ENCODE data around the gene PTPN5.
"Not testable (repeated sequence)": the region's sequence is repeated elsewhere in the genome, so short reads cannot be mapped to it uniquely, and the experiment has no call there.

PTPN5 gene

DNA sequence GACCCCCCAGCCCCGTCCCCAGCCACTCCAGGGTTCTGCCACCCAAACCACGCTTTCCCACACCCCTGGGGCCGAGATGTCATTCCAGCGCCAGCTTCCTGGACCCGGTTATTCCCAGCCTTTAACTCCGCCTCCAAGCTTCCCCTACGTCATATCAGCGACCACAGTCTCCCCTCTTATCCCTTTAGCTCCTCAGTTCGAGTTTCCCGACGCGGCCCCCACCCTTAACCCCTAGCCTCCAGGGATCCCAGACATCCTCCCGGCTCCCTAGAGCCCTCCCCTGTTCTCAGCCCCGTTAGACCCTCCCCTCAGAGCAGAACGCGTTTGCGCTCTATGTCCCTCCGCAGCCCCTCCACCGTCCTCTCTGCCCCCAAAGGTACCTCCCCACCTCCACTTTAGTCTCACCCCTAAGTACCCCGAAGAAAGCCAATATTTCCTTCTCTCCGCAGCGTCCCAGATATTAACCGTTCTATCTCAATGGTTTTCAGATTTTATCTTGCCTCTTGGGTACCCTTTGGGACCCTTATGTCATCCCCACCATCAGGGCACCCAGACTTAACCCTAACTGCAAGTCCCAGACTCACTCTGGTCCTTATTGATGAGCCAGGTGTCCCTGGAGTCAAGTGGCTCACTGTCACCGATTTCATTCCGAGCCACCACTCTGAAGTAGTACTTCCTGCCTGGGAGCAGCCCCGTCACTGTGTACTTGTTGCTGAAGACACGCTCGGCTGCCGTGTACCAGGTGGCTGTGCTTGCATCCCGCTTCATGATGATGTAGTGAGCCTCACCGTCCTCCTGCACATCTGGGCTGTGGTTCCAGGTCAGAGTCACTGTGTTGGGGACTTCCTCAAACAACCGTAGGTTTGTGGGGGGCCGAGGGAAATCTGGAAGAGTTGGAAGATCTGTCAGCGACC lies 85.0 kb downstream of the PTPN5 start:
- DNase-seq, result peak; percentile 82

- no peak for DNase-seq
These were observed 85.8 kb downstream of the PTPN5 start for GRCh38 chr11:18705651-18706281.

DNA sequence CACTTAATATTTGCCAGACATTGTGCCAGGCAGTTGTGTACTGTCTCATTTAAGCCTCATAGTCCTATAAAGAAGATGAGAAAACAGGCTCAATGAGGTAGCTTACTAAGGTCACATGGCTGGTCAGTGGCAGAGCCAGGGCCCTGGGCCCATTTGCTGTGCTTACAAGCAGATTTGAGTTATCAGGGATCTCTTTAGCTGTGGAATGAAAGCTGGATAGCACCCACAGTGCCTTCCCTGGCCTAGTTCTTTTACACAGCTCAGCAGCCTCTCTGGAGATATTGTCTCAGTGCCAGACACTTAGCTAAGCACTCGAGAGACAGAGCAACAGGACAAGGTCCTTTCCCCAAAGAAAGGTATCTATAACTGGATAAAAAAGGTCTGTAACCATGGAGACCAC lies 86.9 kb downstream of the PTPN5 start:
- no peak for DNase-seq

GRCh38 chr11:18704045-18704645 lies 87.5 kb downstream of the PTPN5 start:
- DNase-seq, result no peak

GRCh38 chr11:18703001-18703763 lies 88.4 kb downstream of the PTPN5 start:
- DNase-seq, result no peak

DNA sequence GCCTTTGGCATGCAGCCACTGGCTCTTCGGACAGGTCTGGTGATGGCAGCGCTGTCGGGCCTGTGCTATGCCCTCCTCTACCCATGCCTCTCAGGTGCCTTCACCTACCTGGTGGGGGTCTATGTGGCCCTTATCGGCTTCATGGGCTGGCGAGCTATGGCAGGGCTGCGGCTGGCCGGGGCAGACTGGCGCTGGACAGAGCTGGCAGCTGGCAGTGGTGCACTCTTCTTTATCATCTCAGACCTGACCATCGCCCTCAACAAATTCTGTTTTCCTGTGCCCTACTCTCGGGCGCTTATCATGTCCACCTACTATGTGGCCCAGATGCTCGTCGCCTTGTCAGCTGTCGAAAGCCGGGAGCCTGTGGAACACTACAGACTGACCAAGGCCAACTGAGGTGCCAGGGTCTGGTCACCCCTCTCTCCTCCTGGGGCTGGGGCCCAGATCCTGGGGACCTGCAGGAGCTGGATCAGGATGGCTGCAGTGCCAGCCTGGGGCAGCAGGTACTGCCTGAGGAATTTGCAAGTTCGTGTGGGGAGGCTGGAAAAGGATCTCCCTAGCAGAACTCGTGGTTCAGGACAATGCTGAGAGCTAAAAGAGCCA lies 89.9 kb downstream of the PTPN5 start:
- no peak for DNase-seq

DNA sequence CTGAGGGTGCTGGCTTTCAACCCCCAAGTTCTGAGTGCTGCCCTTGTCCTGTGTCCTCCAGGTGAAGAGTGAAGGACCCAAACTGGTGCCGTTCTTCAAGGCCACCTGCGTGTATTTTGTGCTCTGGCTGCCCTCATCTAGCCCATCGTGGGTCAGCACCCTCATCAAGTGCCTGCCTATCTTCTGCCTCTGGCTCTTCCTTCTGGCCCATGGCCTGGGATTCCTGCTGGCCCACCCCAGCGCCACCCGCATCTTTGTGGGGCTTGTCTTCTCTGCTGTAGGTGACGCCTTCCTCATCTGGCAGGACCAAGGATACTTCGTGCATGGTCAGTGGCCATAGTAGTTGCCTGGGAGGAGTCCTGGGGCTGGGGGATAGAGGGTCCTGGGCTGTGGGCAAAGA lies 90.7 kb downstream of the PTPN5 start:
- DNase-seq, result no peak

DNA sequence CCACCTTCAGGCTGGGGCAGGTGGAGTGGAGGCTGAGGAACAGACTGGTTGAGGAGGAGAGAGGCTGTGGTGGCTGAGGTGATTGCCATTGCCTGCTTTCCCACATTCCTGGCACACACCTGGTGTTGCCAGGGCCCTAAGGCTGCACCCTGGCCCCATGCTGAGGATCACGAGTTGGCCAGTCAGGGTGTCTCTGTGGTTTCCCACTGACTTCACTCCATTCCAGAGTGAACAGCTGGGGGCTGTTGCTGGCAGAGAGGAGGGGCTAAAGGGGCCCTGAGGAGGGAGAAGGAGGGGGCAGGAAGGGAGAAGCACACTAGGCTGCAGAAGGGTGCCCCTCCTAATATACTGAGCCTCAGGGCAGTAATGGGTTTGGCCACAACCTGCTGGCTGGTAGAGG lies 91.2 kb downstream of the PTPN5 start:
- no peak for DNase-seq

DNA sequence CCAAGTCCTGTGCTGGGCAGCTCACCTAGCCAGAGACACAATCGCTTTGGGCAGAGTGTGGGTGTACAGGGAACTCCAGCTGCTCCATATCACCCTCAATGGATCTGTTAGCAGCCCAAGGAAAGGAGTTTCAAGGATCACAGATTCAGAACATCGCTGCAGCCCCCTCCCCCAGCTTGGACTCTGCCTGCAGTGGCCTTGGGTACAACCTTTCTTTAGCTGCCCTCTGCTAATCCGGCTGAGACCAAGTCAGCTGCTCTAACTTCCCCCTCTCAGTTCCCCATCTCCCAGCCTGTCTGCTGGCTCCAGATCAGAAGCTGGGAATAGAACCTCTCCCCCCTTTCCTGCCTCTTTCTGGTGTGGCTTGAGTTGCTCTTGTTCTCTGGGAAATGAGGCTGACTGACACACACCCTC lies 91.7 kb downstream of the PTPN5 start:
- DNase-seq, result no peak

GRCh38 chr11:18699269-18699596 lies 92.4 kb downstream of the PTPN5 start:
- no peak for DNase-seq

DNA sequence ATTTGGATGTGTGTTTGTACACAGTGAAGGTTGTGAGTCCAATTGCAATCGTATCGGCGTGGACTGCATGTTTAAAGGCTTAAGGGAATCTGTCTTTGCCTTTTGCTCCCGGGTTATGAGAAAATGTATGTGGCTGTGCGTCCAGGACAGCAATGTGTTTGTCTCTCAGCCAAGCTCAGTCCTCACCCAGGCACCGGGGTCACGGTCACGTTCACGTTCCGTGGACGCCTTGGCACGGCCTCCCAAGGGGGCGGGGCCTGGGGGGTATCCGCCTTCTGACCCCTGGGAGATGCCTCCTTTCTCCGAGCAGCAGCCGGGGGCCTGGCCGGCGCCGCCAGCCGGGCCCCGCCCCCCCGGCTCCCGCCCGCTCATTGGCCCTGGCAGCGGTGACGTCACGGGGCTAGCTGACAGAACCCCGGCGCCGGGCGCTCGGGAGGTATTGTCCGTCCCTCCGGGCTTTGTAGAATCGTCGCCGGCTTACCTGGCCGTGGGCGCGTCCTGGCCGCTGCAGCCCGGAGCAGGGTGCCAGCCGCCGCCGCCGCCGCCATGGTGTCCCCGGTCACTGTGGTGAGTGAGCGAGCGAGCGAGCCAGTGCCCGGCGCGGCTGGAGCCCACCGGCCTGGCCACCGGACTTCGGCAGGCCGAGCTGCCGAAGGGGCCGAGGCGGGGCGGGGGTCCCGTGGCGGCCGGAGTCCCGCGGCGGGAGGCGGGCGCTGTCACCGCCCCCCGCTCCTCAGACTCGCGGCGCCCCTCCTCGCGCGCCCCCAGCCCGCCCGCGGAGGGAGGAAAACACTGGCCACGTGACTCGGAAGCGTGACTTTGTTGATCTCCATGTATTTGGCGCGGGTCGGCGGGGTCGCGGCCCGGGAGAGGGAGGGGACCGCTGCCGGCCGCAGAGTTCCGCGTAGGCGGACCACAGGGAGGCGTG lies 93.0 kb downstream of the PTPN5 start, which contains the start of gene TMEM86A:
TMEM86A (plus strand) TSS at position 439 of the 928 bp plus-strand sequence; CDS start at position 547, 108 bp downstream.
- DNase-seq, result peak; percentile 93

DNA sequence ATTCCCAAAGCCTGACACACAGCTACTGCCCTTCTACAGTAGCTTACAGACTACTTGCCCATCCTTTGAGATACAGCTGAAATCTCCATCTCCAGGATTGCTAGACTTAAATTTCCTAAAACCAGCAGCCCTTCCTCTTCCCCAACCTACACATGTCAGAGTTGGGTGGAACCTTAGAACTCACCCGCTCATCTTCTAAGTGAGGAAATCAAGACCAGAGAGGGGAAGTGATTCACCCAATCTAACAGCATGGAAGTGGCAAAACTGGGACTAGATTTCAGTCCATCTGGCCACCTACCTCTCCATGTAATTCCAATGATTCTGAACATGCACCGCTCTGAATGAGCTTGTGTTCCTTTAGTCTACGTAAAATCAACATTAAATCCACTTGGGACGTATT lies 94.0 kb downstream of the PTPN5 start:
- DNase-seq, result no peak

DNA sequence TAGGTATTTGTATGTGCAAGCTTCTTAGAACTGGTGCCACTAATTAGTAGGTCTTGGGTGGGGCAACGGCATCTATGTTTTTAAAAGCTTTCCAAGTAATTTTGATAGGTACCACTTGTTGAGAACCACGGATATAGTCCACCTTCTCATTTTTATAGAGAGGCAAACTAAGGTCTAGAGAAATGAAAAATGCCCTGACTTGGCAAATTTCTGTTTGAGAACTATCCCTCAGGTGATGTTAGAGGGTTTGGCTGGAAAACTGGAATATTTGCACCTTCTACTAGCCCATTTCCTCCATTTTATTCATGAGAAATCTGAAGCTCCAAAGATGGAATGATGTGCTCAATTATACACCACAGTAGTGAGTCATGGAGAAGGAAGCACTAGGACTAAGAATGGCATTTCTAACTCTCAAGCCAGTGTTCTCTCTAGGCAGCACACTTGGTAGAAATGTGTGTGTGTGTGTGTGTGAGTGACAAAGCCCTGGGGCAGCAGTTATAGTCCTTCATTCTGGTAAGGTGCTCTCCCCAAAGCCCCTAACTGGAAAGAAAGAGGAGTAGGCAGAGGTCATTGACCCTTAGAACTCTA lies 94.9 kb downstream of the PTPN5 start:
- DNase-seq, result no peak

DNA sequence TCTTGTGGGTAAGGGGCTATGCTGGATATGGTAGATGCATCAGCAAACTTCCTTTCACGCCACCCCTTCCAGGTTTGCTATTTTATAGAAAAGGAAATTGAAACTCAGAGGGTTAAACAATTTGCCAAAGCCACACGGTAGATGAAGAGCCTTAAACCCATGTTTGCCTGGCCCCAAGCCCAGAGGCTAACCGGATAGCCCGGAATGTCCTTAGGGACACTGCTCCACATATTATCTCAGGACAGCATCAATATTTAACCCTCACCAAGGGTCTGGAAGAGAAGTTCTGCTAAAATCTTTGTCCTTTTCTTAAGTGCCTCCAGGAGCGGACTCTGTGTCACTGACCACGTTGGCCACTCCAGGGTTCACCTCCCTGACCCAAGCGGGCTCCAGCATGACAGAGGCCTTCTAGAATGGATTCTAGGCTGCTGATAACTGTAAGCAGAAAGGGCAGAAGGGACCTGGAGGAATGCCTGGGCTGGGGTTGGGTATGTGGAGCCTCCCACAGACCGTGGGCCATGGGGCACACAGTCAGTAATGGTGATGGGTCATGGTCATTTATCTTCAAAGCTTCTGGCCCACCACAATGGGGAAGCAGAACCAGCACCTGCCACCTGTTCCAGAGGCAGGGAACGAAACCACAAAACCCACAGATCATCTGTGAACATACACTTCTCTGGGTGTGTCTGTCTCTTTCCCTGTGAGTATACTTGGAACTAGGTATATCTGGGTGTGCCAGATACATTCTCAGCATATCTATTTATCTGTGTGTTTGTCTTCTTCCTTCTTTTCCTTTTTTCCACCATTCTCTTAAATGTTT lies 98.4 kb downstream of the PTPN5 start:
- no peak for DNase-seq

DNA sequence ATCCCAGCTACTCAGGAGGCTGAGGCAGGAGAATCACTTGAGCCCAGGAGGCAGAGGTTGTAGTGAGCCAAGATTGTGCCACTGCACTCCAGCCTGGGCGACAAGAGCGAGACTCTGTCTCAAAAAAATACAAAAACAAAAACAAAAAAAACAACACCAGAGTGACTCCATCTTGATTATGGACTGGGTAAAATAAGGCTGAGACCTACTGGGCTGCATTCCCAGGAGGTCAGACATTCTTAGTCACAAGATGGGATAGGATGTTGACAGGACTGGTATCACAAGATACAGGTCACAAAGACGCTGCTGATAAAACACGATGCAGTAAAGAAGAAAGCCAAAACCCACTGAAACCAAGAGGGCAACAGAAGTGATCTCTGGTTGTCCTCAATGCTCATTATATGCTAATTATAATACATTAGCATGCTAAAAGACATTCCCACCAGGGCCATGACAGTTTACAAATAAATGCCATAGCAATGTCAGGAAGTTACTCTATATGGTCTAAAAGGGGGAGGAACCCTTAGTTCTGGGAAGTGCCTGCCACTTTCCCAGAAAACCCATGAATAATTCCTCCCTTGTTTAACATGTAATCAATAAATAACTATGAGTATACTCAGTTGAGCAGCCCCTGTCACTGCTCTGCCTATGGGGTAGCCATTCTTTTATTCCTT lies 100.0 kb downstream of the PTPN5 start:
- not testable (repeated sequence) for DNase-seq

DNA sequence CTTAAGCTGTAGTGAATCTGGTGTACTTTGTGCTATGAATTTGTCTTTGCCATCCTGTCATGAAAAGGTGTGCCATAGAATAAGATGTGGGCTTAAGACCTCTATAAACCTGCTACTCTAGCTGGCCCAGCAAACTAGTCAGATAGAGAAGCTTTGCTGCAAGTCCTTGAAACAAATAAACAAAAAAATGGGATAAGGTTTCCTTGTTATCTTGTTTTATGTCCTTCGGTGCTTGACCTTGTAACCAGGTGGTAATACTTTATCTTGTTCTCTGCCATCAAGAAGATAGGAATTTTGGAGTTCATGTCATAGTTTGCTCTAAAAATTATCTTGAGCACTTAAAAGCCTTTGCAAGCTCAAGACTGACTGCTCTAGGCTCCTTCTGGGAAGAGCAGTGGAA lies 107.3 kb downstream of the PTPN5 start:
- no peak for DNase-seq

DNA sequence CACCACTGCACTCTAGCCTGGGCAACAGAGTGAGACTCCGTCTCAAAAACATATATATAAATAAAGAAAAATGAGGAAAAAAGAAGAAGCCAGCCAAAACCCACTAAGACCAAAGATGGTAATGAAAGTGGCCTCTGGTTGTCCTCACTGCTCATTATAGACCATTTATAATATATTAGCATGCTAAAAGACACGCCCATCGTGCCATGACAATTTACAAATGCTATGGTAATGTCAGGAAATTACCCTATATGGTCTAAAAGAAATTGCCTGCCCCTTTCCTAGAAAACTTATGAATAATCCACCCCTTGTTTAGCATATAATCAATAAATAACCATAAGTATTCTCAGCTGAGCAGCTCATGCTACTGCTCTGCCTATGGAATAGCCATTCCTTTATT lies 109.1 kb downstream of the PTPN5 start:
- DNase-seq, result no peak

GRCh38 chr11:18681949-18682348 lies 109.6 kb downstream of the PTPN5 start:
- not testable (repeated sequence) for DNase-seq
